H1 (cell line): Measurements from ENCODE around the gene TMEM169. TPM values are rescaled to one million over a fixed set of nuclear protein-coding genes. Genes with fewer than 3 reads are reported as not detected.

Experiments used
- EGR1 ChIP-seq: IDR thresholded peaks from 2 replicates; pipeline ENCODE4 v1.6.1; 2011; ENCODE audit warnings: low read depth, low read length, borderline replicate concordance
- YY1 ChIP-seq: IDR thresholded peaks from 2 replicates; pipeline ENCODE4 v1.6.1; 2011; ENCODE audit warnings: low read depth, mild to moderate bottlenecking, low read length
- polyA plus RNA-seq, 7 experiments: library from polyadenylated mRNA; depleted of rRNA in 3 of 7; stranded (reverse) in 5 of 7; unstranded in 2 of 7; fragments of >200 nt in 5 of 7; fragments of 200-250 nt in 2 of 7; gene quantifications; 1 replicate in 5 of 7; 2 replicates in 1 of 7; 4 replicates in 1 of 7; pipeline versions ENCODE4 v1.2.1 to v1.2.3, GENCODE V29; 2011 to 2013; ENCODE audit warnings: missing spikeins in 2 of 7, mixed read lengths in 2 of 7
- total RNA-seq: library from RNA; stranded (reverse); fragmentation: NEBNext Ultra II Directional; extraction: Animal tissue kit (Norgen Biotek cat#: 25700); gene quantifications from 2 replicates; pipeline ENCODE4 v1.2.1, GENCODE V29; 2021
- TF ChIP-seq, protein P1 (sequence below): IDR thresholded peaks from 2 replicates; pipeline ENCODE4 v1.6.1; 2012; ENCODE audit warnings: inconsistent platforms

Gene TMEM169
- total and polyA plus RNA-seq, 2 of the 8 experiments (the other 6 are each of a cell fraction or from before 2014, with no cell fraction given): 0.41 to 2.4 TPM

DNA sequence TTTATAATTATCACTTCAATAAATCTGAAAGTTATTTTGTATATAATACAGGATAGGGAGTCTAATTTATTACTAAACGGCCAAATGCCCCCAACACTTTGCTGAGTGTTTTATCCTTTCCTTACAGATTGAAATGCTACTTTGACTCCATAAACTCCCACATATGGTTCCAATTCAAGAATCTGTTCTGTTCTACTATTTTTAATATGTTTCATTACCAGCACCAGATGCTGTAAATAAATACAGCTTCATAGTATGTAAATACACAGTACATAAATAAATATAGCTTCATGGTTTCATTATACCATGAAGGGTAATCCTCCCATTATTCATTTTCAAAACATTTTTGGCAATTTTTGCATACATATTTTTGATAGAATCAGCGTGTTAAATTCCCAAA, 34.3 kb upstream of the TMEM169 start (continued):
- TF ChIP-seq EGR1 (no peak), YY1 (no peak)
- TF ChIP-seq, protein P1, sequence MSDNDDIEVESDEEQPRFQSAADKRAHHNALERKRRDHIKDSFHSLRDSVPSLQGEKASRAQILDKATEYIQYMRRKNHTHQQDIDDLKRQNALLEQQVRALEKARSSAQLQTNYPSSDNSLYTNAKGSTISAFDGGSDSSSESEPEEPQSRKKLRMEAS: no peak
- TF ChIP-seq, all 59 proteins: peak for 0
